Measurements from ENCODE around the gene ZGRF1.
A peak's percentile ranks its signal among the peaks of the same experiment; 100 is the strongest.
"Not testable (repeated sequence)": the region's sequence is repeated elsewhere in the genome, so short reads cannot be mapped to it uniquely, and the experiment has no call there.

ZGRF1 gene

DNA sequence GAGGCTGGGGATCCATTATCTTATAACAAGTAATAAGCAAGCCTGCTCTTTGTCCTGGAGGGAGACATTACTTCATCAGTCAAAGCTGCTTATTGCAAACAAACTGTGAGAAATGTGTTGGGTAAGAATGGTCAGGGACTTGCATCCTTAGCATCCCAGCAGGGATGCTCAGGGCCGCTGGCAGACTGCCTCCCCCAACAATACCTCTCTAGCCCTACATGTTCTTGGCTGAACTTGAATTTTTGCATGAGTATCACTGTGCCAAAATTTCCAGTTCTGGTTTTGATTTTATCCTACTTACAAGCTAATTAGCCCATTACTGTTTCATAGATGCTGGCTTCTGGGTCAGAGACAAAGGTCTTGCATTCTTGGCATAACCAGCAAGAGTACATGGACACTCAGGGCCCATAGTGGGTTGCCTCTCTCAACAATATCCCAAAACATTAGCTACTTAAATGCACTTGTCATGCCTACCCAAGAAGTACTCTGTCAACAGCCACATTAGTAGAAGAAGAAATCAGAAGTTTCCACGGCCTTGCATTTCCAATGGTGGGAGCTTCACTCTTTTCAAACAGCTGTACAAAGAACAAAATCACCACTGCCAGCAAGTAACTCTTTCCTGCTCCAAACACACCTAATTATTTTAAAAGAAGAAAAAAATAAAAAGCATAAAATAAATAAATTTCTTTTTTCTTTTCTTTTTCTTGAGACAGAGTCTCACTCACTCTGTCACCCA is 78.9 kb downstream of the ZGRF1 start:
- no peak for DNase-seq

GRCh38 chr4:112554271-112554670 is 82.4 kb downstream of the ZGRF1 start:
- DNase-seq, result not testable (repeated sequence)

- no peak for DNase-seq
Measured at GRCh38 chr4:112552668-112553067, 84.0 kb downstream of the ZGRF1 start.

- DNase-seq, result no peak
Measured at GRCh38 chr4:112550728-112551127, 86.0 kb downstream of the ZGRF1 start.

DNA sequence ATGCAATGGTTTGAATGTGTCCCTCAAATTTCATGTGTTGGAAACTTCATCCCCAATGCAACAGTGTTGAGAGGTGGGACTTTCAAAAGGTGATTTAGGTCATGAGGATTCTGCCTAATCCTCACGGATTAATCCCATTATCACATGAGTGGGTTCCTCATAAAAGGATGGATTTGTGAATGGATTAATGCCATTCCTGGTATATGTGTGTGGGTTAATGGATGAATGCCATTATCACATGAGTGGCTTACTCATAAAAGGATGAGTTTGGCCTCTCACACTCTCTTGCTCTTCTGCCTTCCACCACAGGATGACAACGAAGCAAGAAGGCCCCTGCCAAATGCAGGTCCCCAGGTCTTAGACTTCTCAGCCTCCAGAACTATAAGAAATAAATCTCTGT is 90.2 kb downstream of the ZGRF1 start:
- no peak for DNase-seq

DNA sequence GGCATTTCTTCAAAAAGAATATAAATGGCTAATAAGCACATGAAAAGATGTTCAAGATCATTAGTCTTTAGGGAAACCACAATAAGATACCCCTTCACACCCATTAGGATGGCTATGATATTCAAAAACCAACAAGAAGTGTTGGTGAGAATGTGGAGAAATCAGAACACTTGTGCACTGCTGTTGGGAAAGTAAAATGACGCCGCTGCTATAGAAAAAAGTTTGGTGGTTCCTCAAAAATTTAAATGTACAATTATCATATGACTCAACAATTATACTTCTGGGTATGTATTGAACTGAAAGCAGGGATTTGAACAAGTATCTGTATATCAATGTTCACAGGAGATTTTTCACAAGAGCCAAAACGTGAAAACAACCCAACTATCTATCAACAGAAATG is 91.4 kb downstream of the ZGRF1 start:
- DNase-seq, result no peak

- no peak for DNase-seq
Measured at GRCh38 chr4:112540695-112541094, 96.0 kb downstream of the ZGRF1 start.

- no peak for DNase-seq
Measured at GRCh38 chr4:112536123-112536522, 100.6 kb downstream of the ZGRF1 start.

DNA sequence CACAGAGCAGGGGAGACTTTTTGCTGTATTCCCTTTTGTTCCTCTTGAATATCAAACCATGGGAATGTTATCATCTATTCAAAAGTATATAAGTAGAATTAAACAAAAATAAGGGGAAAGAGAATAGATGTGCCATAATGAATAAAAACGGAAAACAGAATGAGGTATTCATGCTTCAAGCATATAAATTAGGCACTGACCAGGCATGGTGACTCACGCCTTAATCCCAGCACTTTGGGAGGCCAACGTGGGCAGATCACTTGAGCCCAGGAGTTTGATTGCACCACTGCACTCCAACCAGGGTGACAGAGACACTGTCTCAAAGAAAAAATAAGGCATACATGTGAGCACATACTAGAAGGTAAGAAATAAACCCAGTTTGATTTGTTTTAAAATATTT is 104.4 kb downstream of the ZGRF1 start:
- DNase-seq, result no peak

GRCh38 chr4:112531146-112531545 is 105.6 kb downstream of the ZGRF1 start:
- DNase-seq, result no peak

DNA sequence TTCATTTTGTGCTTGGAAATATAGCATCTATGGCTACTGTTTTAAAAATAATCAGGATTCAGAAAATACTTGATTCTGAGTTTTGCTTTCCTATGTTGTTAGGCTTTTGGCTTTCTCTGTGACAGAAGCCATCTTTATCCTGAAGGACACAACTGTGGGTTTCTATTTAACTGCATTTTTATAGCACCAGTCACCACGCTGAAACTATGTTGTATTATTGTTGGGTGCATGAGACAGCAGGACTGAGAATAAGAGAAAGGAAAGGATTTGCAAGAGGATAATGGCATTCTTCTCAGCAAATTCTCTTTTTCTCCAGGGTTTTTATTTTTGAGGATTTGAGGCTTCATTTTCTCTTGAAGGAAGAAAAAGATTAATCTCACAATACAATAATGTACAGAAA is 110.6 kb downstream of the ZGRF1 start:
- DNase-seq, result no peak

- DNase-seq, result peak; percentile 48 to 59 (median 52)
Measured at GRCh38 chr4:112523764-112524505, 112.8 kb downstream of the ZGRF1 start.

- peak in 3 of 4 experiments; percentile 1 to 5 (median 4) for DNase-seq
Measured at GRCh38 chr4:112523008-112523721, 113.5 kb downstream of the ZGRF1 start.

DNA sequence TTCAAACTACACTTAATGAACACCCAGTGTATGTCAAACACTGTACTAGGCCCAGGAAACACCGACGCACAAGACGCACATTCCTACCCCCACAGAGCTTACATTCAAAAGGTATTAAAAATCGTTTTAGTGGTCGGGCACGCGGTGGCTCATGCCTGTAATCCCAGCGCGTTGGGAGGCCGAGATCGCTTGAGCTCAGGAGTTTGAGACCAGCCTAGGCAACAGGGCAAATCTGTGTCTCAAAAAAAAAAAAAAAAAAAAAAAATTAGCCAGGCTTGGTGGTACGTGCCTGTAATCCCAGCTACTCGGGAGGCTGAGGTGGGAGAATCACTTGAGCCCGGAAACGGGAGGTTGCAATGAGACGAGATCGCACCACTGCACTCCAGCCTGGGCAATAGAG is 114.3 kb downstream of the ZGRF1 start:
- not testable (repeated sequence) for DNase-seq

- peak in 1 of 4 experiments; percentile 1 for DNase-seq
Measured at GRCh38 chr4:112521123-112522023, 115.3 kb downstream of the ZGRF1 start.

- DNase-seq, result no peak
Measured at GRCh38 chr4:112520598-112521122, 116.0 kb downstream of the ZGRF1 start.

DNA sequence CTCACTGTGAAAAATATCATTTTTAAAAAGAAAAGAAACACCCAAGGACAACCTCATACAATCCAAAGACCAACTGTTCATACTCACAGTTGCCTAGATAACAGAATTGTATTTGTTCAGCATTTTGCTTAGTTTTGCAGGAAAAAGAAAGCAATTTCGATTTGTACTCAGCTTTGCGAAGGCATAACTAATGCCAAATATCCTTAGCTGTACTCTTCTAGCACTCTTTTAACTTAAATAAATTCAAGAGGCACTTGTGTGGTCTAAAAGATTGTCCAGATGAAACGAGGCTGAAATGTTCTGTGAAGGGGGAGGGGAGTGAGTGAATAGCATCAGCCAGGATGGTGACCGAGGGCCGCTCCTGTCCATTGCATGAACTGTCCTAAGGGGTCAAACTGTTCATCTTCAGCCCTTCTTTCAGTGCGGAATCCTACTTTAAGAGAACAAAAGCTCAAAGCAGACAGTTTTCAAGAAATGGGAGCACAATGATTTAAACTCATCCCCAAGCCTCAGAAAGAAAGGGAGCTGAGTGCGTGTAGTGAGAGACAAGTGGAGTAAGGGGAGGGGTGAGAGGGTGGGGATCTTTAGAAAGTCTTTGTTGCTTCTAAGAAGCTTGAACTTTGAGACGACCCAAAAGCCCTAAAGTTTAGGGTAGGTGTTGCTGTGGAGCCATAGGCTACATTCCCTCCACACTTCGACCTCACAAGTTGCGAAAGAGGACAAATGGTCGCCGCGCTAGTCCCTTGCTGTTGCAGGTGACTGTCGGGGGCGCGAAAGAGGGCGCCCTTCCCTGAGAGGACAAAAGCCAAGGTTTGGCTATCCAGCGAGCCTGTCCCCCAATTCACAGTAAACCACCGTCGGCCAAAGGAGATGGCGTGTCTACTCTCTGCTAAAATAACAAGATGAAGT is 116.8 kb downstream of the ZGRF1 start:
- no peak for DNase-seq

- no peak for DNase-seq
Measured at GRCh38 chr4:112518675-112519074, 118.0 kb downstream of the ZGRF1 start.

DNA sequence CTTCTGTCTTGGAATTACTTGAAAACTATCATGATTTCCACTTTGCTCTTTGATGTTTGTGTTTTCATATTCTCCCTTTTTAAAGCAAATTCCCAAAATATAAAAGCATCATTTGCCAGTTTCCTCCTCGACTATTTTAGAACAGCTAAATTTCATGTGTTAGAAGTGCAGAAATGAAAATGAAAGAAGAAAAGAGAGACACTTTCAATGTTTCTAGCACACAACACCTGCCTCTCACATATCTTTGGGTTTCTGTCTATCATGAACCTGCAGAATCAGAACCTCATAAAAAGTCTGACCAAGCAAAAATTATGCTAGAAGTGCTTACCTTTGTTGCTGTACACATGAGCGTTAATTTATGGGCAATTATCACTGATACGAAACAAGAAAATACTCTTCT is 118.8 kb downstream of the ZGRF1 start:
- DNase-seq, result no peak

DNA sequence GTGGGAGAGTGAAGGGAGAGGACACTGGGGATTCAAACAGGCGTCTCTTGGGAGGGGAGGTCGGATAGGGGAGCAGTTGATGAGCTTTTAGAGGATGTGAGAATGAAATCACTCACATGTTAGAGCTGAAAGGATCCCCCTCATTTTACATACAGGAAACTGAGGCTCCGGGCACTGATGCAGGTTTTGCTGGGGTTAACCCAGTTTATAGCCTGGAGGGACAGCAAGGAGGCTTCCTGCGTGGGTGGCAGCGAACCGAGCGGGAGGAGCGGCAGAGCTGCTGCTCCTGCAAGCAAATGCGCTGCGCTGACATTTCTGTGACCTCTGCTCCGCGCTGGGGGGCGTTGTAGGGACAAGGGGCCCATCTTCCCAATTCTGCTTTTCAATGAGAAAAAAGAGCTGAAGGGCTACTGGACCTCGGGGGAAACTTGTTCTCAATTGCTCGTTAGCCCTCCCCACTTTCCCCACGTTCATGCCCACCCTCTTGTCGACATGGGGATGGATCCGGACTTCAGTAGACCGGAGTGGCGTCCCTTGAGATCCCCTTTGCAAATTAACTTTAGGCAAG is 119.6 kb downstream of the ZGRF1 start:
- DNase-seq, result no peak
